HL-60 (cell line): ENCODE results near the gene DLX5.
"Not testable (repeated sequence)": the region's sequence is repeated elsewhere in the genome, so short reads cannot be mapped to it uniquely, and the experiment has no call there.

Source experiments
- DNase-seq, 2 experiments: peaks; one replicate each; pipeline ENCODE4 v3.0.0-alpha.2; 2010 to 2020; ENCODE audit warnings: low read depth in 1 of 2, low spot score in 1 of 2
- H3K27ac ChIP-seq: fragments of 250-450 bp; sonication (Bioruptor Pico); replicated peaks from 2 replicates; pipeline ENCODE4 v1.5.1; 2020; ENCODE audit warnings: mild to moderate bottlenecking, moderate library complexity
- H3K27me3 ChIP-seq: fragments of 250-450 bp; sonication (Bioruptor Pico); 2 replicates; pipeline ENCODE4 v1.5.1; 2021; ENCODE audit warnings: mild to moderate bottlenecking, moderate library complexity; ENCODE audit not compliant: insufficient read depth, poor library complexity, severe bottlenecking
- H3K4me3 ChIP-seq: replicated peaks from 2 replicates; pipeline ENCODE4 v1.5.1; 2011; ENCODE audit warnings: mild to moderate bottlenecking, control low read depth, low read length; ENCODE audit not compliant: insufficient read depth
- GABPA ChIP-seq: IDR thresholded peaks from 2 replicates; pipeline ENCODE4 v1.6.1; 2012; ENCODE audit warnings: low read depth
- POLR2AphosphoS5 ChIP-seq: IDR thresholded peaks from 2 replicates; pipeline ENCODE4 v1.6.1; 2012; ENCODE audit warnings: low read depth
- SPI1 ChIP-seq: IDR thresholded peaks from 2 replicates; pipeline ENCODE4 v1.6.1; 2012; ENCODE audit warnings: low read depth, mild to moderate bottlenecking, borderline replicate concordance
- TF ChIP-seq, protein P1 (sequence below): IDR thresholded peaks from 2 replicates; pipeline ENCODE4 v1.6.1; 2012; ENCODE audit warnings: low read depth; ENCODE audit not compliant: insufficient replicate concordance
- TF ChIP-seq, protein P2 (sequence below): IDR thresholded peaks from one replicate; pipeline ENCODE4 v1.5.1; 2011; ENCODE audit warnings: low read length, control low read depth, inconsistent platforms; ENCODE audit not compliant: insufficient read depth

DLX5 gene

DNA sequence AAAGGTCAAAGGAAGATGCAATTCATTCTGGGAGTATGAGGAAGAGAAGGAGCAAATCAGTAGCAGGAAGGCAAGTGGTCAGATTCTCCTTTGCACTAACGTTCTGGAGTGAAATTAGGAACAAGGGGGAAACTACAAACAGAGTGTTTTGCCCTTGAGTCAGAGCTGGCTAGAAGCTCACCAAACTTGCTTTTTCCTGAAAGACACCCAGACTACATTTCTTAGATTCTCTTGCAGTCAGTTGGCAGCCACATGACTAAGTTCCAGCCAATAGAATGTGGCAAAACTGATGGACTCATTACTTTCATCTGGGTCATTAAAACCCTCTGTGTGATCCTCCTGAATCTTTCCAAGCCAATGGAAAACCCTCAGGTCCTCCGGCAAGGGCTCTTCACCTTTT is 18.6 kb upstream of the DLX5 start:
- no peak for DNase-seq
- TF ChIP-seq GABPA = no peak
- TF ChIP-seq SPI1 = no peak
- TF ChIP-seq, protein P1, sequence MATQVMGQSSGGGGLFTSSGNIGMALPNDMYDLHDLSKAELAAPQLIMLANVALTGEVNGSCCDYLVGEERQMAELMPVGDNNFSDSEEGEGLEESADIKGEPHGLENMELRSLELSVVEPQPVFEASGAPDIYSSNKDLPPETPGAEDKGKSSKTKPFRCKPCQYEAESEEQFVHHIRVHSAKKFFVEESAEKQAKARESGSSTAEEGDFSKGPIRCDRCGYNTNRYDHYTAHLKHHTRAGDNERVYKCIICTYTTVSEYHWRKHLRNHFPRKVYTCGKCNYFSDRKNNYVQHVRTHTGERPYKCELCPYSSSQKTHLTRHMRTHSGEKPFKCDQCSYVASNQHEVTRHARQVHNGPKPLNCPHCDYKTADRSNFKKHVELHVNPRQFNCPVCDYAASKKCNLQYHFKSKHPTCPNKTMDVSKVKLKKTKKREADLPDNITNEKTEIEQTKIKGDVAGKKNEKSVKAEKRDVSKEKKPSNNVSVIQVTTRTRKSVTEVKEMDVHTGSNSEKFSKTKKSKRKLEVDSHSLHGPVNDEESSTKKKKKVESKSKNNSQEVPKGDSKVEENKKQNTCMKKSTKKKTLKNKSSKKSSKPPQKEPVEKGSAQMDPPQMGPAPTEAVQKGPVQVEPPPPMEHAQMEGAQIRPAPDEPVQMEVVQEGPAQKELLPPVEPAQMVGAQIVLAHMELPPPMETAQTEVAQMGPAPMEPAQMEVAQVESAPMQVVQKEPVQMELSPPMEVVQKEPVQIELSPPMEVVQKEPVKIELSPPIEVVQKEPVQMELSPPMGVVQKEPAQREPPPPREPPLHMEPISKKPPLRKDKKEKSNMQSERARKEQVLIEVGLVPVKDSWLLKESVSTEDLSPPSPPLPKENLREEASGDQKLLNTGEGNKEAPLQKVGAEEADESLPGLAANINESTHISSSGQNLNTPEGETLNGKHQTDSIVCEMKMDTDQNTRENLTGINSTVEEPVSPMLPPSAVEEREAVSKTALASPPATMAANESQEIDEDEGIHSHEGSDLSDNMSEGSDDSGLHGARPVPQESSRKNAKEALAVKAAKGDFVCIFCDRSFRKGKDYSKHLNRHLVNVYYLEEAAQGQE = no peak
- TF ChIP-seq POLR2AphosphoS5 = no peak
- TF ChIP-seq, protein P2, sequence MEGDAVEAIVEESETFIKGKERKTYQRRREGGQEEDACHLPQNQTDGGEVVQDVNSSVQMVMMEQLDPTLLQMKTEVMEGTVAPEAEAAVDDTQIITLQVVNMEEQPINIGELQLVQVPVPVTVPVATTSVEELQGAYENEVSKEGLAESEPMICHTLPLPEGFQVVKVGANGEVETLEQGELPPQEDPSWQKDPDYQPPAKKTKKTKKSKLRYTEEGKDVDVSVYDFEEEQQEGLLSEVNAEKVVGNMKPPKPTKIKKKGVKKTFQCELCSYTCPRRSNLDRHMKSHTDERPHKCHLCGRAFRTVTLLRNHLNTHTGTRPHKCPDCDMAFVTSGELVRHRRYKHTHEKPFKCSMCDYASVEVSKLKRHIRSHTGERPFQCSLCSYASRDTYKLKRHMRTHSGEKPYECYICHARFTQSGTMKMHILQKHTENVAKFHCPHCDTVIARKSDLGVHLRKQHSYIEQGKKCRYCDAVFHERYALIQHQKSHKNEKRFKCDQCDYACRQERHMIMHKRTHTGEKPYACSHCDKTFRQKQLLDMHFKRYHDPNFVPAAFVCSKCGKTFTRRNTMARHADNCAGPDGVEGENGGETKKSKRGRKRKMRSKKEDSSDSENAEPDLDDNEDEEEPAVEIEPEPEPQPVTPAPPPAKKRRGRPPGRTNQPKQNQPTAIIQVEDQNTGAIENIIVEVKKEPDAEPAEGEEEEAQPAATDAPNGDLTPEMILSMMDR = no peak
- Histone ChIP-seq H3K27me3 (peaks cover 2% of the 10 kb centered on the region), H3K4me3 (no peak overlapping the region), H3K27ac (no peak overlapping the region)

DNA sequence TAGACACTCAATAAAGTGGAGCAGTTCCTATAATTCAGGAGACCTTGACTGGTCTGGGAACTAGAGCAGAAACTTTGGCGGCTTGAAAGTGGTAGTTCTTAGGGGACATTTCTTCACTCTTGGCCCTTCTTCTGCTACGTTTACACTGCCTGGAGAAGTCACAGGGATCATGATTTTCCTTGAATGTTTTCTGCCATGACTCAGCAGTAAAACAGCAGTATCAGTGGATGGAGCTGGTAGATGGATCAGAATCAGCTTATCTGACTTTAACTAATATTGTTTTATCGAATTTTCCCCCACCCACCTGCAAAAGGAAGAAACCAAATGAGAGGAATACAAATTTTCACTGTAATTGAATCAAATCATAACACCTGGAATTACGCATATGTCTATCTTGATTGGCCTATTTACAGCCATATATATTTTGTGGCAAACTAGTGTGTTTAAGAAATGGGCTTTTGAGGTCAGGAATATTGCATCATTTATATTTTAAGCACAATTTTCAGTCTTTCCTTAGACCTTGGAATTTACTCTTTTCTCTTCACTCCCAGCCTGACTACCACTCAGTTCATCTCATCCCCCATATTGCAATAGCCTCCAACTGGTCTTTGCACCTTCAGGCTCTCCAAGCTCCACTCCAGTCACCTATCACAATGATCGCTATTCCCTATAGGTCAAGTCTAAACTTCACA is 14.9 kb upstream of the DLX5 start:
- TF ChIP-seq, protein P2 = no peak
- TF ChIP-seq, protein P1 = no peak
- TF ChIP-seq GABPA (no peak), POLR2AphosphoS5 (no peak), SPI1 (no peak)
- DNase-seq = no peak
- H3K27me3 ChIP-seq = peaks cover 2% of the 10 kb centered on the region
- H3K4me3 ChIP-seq = no peak overlapping the region
- no peak overlapping the region for H3K27ac ChIP-seq

DNA sequence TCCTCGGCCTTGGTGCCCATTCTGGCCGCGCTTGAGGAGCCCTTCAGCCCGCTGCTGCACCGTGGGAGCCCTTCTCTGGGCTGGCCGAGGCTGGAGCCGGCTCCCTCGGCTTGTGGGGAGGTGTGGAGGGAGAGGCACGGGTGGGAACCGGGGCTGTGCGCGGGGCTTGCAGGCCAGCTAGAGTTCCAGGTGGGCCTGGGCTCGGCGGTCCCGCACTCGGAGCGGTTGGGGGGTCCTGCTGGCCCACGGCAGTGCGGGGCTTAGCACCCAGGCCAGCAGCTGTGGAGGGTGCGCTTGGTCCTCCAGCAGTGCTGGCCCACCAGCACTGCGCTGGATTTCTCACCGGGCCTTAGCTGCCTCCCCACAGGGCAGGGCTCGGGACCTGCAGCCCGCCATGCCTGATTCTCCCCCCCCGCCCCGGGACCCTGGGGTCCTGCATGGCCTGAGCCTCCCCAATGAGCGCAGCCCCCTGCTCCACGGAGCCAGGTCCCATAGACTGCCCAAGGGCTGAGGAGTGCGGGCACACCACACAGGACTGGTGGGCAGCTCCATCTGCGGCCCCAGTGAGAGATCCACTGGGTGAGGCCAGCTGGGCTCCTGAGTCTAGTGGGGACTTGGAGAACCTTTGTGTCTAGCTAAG is 9.7 kb upstream of the DLX5 start:
- H3K4me3 ChIP-seq, DNase-seq, H3K27ac ChIP-seq: not testable (repeated sequence)

DNA sequence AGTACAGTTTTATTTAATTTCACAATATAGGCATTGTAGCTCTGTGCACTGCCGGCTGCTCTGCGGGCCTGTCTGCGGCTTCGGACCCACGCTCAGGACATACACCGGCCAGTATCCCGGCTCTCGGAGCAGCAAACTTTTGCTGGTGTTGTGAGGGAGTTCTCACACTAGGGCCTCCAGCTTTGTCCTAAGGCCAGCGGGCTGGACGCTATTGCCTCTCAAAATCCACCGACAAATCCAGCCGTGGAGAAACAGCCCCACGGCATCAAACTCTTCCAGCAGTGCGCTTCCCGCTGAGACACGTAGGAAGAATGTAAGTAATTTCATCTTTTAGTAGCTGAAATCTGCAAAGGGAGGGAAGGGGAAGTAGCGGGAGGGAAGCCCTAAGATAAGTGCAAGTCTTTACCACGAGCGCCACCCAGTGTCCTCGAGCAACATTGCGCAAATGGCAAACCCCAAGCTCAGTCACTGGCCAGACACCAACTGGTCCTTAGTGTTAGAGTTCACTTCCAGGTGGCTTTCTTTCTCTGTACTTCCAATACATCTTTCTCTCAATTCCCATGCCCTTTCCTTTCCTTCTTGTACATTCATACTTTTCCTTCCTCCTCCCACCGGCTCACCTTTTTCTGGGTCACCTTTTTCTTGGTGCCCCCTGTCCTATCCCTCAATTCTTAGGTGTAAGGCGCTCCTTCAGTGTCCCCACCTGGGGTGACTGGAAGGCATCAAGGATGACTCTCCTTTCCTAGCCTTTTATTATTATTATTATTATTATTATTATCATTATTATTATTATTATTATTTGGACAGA is 3.0 kb upstream of the DLX5 start:
- H3K27me3 ChIP-seq = peaks cover 43% of the 10 kb centered on the region
- TF ChIP-seq, protein P2 = peak; percentile 82
- TF ChIP-seq, protein P1 = no peak
- TF ChIP-seq SPI1 = peak; percentile 57; the same call in 1 of the 2 replicates
- no peak overlapping the region for H3K27ac ChIP-seq
- peak; percentile 43 to 78 for DNase-seq
- H3K4me3 ChIP-seq = peak overlapping the region; percentile 3; the same call in 1 of the 2 replicates

More for the DNA sequence above, 9.7 kb upstream of the DLX5 start:
- H3K27me3 ChIP-seq = not testable (repeated sequence)
